Neural progenitor cell (in vitro differentiated cells): ENCODE results near the gene PCNX1.

Experiments used
- EZH2 ChIP-seq: fragments of 200-600 bp; sonication (generic); IDR thresholded peaks from 2 replicates; pipeline ENCODE4 v1.6.1; 2017; ENCODE audit warnings: antibody characterized with exemption, mild to moderate bottlenecking, moderate library complexity
- TF ChIP-seq, protein P1 (sequence below): fragments of 200-600 bp; sonication (generic); IDR thresholded peaks from 2 replicates; pipeline ENCODE4 v1.5.1; 2017; ENCODE audit warnings: antibody characterized with exemption, mild to moderate bottlenecking

GRCh38 chr14:71119832-71120231 is 212.6 kb downstream of the PCNX1 start:
- no peak for TF ChIP-seq EZH2
- TF ChIP-seq, protein P1, sequence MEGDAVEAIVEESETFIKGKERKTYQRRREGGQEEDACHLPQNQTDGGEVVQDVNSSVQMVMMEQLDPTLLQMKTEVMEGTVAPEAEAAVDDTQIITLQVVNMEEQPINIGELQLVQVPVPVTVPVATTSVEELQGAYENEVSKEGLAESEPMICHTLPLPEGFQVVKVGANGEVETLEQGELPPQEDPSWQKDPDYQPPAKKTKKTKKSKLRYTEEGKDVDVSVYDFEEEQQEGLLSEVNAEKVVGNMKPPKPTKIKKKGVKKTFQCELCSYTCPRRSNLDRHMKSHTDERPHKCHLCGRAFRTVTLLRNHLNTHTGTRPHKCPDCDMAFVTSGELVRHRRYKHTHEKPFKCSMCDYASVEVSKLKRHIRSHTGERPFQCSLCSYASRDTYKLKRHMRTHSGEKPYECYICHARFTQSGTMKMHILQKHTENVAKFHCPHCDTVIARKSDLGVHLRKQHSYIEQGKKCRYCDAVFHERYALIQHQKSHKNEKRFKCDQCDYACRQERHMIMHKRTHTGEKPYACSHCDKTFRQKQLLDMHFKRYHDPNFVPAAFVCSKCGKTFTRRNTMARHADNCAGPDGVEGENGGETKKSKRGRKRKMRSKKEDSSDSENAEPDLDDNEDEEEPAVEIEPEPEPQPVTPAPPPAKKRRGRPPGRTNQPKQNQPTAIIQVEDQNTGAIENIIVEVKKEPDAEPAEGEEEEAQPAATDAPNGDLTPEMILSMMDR, result no peak
